Measurements from ENCODE around the gene CTAG1B.

- TF ChIP-seq CTCF (IDR thresholded peaks at IDR 0.05) = no peak
- TF ChIP-seq POLR2AphosphoS5 (IDR thresholded peaks at IDR 0.05; ENCODE audit: low read depth, low read length) = no peak
- TF ChIP-seq SIN3A (IDR thresholded peaks at IDR 0.05; ENCODE audit: borderline replicate concordance, insufficient read depth, low read depth, low read length) = no peak
- TF ChIP-seq TCF7L2 (IDR thresholded peaks at IDR 0.05; ENCODE audit: low read depth, low read length) = no peak
- TF ChIP-seq REST (IDR thresholded peaks at IDR 0.05; ENCODE audit: insufficient read depth in 1 of 2, low read depth in 2 of 2, low read length in 1 of 2) = no peak
Observed at GRCh38 chrX:154652311-154653047, 33.4 kb upstream of the CTAG1B start.
